Measurements from ENCODE around the gene RHCE. TPM values are rescaled to one million over a fixed set of nuclear protein-coding genes. Genes with fewer than 3 reads are reported as not detected.
"Not testable (repeated sequence)": the region's sequence is repeated elsewhere in the genome, so short reads cannot be mapped to it uniquely, and the experiment has no call there.

Gene RHCE
- total RNA-seq, 1 donor from 2014 or later = 2.2 TPM

DNA sequence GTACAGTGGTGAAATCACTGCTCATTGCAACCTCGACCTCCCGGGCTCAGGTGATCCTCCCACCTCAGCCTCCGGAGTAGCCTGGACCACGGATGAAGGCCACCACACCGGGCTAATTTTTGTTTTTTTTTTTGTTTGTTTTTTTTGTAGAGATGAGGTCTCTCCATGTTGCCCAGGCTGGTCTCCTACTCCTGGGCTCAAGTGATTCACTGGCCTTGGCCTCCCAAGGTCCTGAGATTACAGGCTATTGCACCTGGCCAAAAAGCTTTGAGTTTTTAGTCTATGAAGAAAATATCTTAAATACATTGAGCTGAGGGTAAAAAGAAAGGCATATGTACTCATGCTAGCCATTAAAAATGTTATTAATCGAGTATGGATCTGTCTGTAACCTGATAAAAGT is 78.9 kb downstream of the RHCE start:
- DNase-seq = no peak

DNA sequence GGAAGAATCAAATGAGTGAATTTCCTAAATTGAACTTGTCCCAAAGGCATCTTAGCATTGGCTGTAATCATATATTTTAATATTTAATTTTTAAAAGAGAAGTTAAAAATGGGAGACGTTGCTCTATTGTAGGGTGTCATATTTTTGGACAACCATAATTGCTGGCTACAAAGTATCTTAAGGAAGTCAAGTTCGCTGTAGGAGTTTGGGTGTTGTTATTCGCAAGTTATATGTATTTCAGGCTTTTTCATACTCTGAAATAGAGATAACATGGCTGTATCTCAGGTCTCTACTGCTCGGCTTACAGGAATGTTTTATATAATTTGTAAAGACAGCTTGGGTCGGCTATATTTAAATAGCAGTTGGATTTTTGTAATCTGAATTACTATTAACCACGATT is 81.6 kb downstream of the RHCE start:
- no peak for DNase-seq

DNA sequence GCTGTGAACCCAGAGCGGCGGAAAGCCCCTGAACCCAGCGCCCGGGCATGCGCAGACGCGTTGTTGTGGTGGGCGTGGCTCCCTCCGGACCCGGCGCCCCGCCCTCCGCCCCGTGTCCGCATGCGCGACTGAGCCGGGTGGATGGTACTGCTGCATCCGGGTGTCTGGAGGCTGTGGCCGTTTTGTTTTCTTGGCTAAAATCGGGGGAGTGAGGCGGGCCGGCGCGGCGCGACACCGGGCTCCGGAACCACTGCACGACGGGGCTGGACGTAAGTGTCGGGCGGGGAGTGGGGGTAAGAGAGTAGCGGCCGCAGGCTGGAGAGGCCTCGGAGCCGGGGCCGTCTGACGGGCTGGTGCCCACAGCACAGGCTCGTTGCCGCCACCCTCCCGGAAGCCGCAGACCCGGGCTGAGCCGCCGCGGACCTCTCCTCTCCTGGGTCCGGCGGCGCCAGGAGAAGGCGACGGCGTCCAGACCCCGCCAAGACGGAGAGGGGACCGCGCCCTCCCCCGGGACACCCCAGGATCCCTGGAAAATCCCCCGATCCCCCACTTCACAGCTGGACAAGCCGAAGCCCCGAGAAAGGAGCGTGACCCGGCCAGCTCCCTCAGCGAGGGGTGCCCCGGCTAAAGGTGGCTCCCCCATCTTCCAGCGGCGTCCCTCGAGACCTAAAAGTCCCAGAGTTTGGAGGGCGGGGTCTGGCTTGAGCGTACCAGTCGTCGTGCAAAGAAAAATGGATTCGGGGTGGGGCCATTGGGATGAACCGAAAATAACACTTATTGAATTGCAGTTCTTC is 82.2 kb downstream of the RHCE start, which contains the start of gene TMEM50A:
Gene TMEM50A (plus strand): TSS at position 147 of the 794 bp plus-strand sequence. CDS start 2,153 bp downstream, outside the sequence.
- DNase-seq = peak; percentile 93

DNA sequence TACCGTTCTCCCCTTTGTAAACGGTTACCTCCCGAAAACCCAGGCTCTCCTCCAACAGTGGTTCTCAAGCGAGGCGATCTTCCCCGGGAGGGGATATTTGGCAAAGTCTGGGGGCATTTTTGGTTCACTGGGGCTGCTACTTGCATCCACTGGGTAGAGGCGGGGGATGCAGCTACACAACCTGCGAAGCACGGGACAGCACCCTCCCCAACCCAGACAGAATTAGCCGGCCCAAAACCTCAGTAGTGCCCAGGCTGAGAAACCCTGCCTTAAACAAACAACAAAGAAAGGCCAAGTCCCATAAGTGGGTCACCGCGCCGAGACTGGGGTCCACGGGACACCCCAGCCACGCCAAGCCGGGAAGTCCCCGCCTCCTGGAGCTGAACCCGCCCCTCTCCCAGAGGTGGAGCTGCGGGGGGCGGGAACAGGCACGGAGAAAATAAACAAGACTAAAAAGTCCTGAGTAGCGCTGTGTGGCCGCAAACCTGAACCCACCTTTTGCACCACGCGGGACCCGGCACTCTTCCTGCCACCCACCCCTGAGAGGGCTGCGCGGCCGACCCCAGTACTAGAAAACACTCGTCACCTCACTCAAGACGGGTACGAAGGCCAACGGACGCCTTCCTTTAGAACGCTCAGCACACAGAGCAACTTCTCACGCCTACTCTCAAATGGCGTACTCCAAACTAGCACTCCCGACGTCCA is 83.0 kb downstream of the RHCE start:
- peak; percentile 10 for DNase-seq

DNA sequence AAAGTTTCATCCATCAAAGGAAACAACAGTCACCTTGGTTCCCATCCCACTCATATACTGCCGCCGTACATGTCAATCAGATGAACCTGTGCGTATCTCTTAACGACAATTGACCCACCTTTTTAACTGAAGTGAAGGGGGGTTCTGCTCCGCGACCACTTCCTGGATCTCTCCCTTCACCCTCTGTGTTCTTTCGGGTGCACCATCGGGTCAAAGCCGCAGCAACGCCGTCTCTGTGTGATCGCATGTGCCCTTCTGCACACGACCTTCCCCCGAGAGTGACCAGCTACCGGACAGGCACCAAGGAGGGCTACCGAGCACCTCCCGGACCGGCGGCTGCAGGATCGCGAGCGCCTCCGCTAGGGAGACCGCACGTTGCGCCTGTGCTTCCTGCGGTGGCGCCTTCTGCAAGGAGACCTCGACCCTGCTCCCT is 83.7 kb downstream of the RHCE start:
- not testable (repeated sequence) for DNase-seq

DNA sequence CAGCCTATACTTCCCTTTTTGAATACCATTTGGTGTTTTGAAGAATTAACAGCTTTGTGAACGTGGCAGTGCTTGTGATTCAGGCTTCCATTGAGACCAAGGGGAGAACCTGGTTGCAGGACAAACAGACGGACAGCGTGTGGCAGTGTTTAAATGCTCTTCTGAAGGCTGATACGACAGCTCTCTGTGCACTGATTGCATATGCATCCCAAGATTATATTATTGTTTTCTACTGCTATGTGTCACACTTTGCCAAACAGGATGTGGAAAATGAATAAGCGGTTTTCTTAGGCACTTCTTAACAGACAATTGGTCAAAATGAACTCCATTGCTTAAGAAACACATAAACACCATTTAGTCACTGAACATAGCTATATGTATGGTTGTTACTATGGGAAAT is 90.7 kb downstream of the RHCE start:
- DNase-seq = peak; percentile 15

DNA sequence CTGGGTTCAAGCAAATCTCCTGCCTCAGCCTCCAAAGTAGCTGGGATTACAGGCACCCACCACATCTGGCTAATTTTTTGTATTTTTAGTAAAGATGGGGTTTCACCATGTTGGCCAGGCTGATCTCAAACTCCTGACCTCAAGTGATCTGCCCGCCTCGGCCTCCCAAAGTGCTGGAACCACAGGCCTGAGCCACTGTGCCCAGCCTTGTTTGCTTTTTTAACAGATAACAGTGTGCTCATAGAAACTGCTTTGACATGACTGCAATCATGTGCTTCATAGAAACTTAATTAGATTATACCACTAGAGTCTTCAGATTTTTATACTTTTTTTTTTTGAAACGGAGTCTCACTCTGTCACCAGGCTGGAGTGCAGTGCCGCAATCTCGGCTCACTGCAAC is 91.3 kb downstream of the RHCE start:
- not testable (repeated sequence) for DNase-seq

DNA sequence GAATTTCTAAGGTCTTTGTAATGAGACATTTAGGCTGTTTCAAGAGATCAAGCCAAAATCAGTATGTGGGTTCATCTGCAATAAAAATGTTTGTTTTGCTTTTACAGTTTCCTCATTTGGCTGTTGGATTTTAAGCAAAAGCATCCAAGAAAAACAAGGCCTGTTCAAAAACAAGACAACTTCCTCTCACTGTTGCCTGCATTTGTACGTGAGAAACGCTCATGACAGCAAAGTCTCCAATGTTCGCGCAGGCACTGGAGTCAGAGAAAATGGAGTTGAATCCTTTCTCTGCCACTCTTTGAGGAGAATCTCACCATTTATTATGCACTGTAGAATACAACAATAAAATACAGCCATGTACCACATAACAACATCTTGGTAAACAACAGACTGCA is 91.8 kb downstream of the RHCE start:
- DNase-seq = not testable (repeated sequence)

DNA sequence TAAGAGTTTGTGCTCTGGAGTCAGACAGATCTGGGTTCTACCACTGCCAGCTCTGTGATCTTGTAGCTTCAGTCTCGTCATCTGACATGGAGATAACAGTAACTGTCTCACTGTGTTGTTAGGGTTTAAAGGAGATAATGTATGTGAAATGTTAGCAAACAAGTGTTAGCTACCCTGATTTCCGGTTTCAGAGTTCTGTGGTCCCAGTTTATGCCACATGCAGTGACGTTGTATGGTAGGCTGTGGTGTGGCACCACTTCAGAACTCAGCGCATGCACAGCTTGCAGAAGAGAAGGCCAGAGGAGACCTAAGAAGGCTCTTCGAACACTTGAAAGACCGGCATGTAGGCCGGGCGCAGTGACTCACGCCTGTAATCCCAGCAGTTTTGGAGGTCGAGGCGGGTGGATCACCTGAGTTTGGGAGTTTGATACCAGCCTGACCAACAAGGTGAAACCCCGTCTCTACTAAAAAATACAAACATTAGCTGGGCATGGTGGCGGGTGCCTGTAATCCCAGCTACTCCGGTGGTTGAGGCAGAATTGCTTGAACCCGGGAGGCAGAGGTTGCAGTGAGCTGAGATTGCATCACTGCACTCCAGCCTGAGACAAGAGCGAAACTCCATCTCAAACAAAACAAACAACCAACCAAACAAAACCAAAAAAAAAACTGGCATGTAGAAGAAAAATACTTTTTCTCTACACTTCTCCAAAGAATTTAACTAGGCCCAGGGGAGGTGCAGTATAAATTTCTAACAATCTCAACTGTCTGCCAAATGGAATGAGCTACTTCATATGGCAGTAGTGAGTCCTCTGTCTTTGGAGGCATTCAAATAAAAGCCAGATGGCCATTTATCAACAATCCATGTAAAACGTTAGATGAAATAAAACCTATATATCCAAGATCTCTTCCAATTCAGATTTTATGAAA is 92.5 kb downstream of the RHCE start:
- DNase-seq = not testable (repeated sequence)

DNA sequence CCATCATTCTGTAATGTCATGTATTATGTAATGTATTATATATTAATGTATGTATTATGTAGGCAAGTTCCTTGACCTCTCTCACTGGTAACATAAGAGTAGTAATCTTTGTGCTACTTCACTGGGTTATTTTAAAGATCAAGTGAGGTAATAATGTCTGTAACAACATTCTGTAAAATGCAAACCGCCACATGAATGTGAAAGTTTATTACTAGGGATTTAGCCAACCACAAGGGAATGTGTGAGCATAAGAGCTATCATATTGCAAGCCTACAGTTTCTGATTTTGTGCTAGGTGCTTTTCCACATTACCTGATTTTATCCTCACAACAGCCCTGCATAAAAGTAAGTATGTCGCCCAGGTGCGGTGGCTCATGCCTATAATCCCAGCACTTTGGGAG is 96.2 kb downstream of the RHCE start:
- not testable (repeated sequence) for DNase-seq

DNA sequence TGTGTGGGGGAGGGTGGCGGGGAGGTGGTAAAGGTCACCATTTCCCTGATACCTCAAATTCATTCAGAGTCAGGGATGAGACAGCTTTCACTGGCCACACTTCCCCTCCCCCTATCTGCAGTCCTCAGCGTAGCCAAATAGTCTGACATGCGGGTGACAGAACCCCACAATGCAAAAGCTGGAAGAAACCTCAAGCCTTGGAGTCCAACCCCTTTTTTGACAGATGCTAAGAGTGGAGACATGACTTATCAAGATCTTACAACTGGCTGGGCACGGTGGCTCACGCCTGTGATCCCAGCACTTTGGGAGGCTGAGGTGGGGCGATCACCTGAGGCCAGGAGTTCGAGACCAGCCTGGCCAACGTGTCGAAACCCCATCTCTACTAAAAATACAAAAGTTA is 98.5 kb downstream of the RHCE start:
- DNase-seq = not testable (repeated sequence)

DNA sequence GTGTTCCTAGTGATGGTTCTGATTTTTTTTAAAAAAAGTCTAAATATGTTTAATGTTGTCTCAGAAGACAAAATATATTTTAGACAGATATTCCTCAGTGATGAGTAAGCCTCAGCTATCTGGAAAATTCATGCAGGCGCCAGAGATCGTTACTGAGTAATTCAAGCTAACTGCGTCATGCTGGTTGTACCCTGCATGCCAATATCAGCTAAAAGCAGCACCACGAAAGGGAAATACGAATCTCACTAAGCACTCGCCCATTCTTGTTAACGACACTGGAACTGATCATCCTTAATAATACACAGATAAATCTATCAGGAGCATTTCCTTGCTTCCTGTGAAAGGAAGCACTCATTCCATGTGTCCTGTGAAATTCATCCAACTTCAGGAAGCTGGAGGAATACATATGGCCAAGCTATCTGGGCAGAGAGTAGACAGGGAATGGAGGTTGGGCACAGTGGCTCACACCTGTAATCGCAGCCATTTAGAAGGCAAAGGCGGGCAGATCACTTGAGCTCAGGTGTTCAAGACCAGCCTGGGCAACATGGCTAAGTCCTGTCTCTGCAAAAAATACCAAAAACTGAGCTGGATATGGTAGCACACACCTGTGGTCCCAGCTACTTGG is 100.2 kb downstream of the RHCE start:
- not testable (repeated sequence) for DNase-seq

DNA sequence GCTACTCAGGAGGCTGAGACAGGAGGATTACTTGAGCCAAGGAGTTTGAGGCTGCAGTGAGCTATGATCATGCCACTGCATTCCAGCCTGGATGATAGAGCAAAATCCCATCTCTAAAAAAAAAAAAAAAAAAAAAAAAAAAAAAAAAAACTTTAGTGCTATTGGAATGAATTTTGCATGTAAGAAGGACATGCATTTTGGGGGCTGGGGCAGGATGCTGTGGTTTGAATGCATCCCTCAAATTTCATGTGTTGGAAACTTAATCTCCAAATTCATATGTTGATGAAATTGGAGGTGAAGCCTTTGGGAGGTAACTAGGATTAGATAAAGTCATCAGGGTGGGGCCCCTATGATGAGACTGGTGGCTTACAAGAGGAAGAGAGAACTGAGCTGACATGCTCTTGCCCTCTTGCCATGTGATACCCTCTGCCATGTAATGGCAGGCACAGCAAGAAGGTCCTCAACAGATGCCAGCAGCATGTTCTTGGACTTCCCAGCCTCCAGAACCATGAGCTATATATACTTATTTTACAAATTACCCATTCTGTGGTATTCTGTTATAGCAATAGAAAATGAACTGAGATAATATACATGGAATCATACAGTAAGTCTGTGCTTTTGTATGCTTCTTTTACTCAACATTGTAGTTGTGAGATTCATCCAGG is 107.7 kb downstream of the RHCE start:
- DNase-seq = not testable (repeated sequence)

Other genes starting within 250 kb of the RHCE start
- 46.6 TPM for gene SYF2, start 188.3 kb downstream of the RHCE start, total RNA-seq
- 90.4 TPM for gene RSRP1, start 173.4 kb downstream of the RHCE start, total RNA-seq
- gene RHD, start 148.3 kb downstream of the RHCE start, total RNA-seq = 0.92 TPM
- gene TMEM50A, start 82.5 kb downstream of the RHCE start, total RNA-seq = 53.5 TPM
- 18.7 TPM for gene MACO1, start 10.1 kb upstream of the RHCE start, total RNA-seq
- gene LDLRAP1, start 122.8 kb upstream of the RHCE start, total RNA-seq = 10.8 TPM
- gene MAN1C1, start 196.0 kb upstream of the RHCE start, total RNA-seq = 8.7 TPM